ENCODE data around the gene TDRD10.
"Not testable (repeated sequence)": the region's sequence is repeated elsewhere in the genome, so short reads cannot be mapped to it uniquely, and the experiment has no call there.

Gene TDRD10

DNA sequence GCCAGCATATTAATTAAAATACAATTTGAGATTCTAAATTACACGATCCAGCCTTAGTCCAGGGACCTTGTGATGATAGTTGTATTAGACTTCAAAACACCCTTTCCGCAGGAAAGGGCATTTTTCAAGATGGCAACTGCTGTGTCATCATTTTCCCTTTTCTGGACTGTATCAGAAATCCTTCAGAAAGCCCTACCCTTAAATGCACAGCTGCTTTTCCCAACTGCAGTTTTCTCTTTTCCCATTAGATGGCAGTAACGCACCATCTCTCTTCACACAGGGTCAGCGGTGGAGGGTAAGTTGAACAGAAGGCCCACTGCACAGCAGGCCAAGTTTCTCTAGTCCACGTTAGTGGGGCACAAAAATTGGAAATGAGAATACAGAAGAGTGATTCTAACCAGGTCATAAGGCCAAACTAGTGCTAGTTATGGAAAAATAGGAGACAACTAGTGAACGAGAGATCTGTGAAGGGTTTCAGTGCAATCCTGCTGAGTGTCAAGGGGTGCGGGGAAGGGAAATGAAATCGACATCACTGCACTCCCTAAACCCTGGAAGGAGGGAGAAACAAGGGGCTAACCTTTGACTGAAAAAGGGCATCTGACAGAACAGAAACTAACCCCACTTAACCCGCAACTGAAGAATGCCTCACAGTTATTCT, 22.1 kb upstream of the TDRD10 start:
- DNase-seq (ENCODE audit: low read depth), result peak; percentile 63

DNA sequence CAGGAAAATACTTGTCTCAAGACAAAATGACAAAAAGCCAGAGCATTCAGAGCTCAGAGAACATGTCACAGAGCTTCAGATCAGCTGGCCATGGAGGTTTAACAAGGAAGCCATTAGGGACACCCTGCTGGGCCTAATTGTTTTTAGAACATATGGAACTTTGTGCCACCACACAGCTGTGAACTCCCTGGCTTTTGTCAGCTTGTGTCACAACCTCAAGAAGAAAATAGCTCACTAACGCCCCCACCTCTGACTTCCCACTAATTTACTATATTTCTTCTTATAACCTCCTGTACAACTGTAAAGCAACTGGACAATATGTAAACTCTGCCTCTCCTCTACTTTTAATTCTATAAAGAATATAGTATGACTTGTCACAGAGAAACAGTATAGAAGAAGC, 21.0 kb upstream of the TDRD10 start:
- no peak for DNase-seq (ENCODE audit: low read depth)

DNA sequence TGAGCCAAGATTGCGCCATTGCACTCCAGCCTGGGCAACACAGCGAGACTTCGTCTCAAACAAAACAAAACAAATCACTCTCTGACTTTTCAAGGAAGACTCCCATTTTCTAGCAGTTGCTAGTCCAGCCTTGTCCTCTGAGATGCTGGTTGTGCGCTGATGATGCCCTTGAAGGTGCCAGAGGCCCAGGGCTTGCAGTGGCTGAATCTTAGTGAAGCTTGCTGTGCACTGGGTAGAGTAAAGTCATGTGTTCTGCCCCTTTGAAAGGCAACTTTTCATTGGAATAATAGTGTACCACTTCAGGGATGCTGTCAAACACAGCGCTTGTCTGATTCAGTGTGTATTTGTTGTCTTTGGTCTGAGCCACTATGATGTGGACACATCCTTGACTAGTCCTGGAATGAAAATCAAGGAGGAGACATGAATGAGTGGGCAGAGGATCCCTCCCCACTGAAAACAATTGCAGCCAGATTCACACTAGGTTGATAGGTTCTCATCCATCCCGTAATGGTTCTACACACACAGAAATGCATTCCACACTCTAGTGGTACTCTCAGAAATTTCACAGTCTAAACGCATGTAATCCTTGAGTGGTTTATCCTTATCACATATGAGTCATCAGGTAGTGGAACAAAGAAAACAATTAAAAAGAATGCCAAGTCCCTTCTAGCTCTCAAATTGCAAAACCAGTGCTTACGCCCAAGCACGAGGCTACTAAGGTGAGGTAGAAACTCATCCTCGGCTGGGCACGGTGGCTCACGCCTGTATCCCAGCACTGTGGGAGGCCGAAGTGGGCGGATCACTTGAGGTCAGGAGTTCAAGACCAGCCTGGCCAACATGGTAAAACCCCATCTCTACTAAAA, 17.8 kb upstream of the TDRD10 start:
- peak; percentile 72 for DNase-seq (ENCODE audit: low read depth)

DNA sequence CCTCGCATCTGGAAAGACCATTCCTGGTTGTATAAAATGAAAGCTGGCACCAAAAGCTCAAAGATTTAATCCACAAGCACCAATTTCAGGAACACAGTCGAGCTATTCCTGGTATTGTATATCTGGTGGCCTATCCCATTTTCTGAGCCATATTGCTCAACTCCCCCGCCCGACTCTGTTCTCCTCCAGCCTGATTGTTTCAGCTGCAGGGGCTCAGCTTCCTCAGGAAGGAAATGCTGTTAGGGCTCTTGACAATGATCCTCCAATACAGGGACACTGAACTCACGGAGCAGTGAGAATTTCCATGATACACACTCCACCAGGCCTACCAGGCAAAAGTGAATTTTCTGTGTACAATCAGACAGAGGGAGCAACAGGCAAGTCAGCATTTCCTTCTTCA, 16.9 kb upstream of the TDRD10 start:
- DNase-seq (ENCODE audit: low read depth), result no peak

DNA sequence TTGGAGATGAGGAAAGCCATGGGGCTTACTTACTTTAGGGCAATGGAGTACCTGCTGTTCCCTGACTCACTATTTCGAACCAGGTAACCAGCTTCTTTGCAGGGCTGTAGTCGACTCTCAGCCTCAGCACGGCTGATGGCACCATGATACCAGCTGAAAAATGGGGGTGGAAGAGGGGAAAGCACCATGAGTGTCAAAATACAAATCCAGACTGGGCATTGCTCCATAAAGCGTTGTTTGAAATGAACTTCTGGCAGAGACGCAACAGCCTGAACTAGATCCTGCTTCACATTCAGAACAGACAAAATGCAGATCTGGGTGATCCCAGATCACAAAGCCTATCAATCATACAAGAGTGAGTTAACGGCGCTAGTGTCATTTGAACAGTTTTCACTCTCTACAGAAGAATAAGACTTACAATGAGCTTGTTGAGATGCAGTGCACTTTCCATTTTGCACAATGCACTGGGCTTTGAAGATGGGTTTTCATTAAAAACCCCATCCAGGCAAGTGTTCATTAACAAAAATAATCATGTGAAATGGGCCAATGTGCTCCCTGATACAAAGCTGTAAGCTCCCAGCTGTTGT, 16.0 kb upstream of the TDRD10 start:
- DNase-seq (ENCODE audit: low read depth), result no peak

DNA sequence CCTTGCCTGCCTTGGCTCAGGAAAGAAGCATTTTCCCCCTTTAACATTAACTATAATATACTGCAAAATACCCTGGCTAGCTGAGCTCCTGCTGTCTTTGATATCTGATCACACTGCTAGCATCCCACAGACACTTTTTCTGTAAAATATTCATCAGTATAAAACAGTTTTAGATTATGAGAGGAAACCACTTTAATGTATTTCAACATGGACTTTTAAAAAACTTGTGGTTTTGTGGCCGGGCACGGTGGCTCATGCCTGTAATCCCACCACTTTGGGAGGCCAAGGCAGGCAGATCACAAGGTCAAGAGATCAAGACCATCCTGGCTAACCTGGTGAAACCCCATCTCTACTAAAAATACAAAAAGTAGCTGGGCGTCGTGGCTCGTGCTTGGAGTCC, 15.3 kb upstream of the TDRD10 start:
- DNase-seq (ENCODE audit: low read depth), result not testable (repeated sequence)

DNA sequence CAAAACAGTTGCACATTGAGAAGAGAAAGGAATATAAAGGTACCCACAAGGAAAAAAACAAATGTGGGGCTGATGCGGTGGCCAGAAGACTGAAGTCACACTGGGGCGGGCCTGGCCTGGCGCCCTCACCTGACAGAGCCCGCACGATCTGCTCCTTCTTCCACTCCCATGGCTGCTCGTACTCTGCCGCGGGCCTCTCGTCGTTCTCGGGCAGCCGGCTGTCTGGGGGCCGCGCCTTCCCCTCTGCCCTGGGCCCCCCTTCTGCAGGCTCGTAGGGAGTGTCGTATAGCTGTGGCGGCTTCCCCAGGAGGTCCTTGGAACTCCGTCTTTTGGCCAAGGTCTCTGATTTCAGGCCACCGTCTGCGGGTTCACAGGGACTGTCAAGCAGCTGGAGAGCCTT, 13.1 kb upstream of the TDRD10 start:
- DNase-seq (ENCODE audit: low read depth), result no peak

DNA sequence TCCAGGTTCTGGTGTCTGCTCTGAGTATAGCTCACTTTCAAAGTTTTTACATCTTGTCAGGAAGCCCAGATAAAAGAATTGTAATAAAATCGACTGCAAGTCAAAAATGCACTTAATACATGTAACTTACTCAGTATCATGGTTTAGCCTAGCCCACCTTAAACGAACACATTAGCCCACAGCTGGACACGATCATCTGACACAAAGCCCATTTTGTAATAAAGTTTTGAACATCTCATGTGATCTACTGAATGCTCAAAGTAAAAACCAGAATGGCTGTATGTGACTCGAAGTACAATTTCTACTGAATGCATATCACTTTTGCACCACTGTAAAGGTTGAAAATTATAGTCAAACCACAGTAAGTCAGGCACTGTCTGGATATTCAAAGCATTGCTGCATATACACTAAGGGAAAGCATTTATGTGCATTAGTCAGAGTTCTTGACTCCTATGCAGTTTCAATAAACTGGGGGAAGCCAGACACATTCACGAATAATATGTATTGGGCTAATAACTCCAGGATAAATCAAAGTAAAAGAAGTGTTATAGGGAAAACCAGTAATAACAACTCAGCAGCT, 12.2 kb upstream of the TDRD10 start:
- DNase-seq (ENCODE audit: low read depth), result no peak

DNA sequence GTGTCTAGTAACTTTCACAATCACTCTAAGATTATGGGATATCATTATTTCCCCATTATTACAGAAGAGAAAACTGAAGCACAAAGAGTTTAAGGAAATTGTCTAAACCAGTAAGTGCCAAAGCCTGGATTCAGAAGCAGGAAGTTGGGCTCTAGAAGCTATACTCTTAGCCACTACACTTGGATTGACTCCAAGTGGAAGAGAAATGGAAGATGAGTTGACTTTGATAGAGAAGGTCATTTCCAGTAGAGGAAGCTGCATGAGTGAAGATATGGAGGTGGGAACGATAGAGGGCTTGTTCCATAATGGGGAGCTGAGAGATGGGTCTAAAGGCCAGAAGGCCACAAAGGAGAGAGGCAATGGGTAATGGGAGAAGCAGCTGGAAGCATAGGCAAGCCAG, 11.7 kb upstream of the TDRD10 start:
- no peak for DNase-seq (ENCODE audit: low read depth)

DNA sequence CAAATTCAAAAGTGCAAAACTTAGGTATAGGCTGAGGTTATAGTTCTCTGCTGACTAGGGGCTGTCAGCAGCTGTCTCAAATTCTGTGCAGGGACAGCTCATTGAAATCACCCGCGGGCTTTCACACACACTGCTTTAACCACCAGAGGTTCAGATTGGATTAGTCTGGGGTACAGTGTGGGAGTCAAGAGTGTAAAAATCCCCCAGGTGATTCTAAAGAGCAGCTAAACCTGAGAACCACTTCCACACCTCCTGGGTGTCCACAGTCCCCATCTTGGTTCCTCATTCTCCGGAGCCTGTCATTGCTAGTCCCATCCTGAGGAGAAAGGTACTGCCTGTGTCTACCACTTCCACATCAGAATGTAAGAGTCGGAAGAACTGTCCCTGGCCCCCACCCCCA, 9.9 kb upstream of the TDRD10 start:
- no peak for DNase-seq (ENCODE audit: low read depth)

DNA sequence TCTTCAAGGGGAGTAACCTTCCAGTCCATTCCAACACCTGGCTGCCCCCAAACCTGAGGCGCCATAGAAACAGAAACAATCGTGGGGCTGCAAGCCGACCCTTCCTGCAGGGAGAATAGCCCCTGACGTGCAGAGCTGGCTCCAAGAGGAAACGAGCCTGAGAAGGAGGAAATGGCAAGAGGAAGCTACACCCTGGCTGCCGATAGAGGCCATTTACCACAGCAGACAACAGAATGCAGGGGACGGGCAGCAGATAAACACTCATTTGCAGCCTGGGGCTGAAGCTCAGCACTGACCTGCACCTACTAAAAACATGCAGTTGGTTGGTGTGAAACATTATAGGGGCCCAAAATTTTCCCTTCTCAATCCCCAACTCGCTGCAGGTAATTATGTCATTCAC, 8.7 kb upstream of the TDRD10 start:
- DNase-seq (ENCODE audit: low read depth), result no peak

DNA sequence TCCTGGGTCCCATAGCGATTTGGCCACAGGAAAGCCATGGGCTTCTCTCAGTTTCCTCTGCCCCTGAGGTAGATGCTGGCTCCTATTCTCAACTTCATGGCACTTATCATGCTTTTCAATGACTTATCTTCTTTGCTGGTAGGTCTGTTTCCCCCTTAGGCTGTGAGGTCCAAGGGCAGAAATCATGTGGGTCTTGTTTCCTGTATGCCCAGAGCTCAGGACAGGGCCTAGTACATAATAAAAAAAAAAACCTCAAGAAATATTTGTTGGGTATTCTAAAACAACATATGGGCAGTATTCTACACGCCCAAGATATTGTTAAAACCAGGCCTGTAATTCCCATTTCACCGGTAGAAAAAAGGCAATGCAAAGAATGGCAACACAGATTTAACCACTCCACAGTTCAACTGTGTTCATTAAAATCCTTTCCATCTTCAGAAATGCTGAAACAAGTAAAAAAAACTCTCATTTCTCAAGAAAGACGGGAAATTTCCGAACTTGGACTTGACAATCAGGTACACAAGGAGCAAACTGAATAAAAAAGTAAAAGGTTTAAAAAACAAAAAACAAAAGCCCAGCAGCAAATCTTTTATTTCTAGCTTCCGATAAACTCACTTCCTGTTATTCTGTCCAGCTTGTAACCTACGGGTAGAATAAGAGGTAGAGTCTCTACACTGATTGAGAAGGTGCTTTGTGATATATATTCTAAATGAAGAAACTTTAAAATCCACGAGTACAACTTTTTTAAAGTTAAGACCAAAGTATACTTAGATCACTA, 6.3 kb upstream of the TDRD10 start:
- no peak for DNase-seq (ENCODE audit: low read depth)

DNA sequence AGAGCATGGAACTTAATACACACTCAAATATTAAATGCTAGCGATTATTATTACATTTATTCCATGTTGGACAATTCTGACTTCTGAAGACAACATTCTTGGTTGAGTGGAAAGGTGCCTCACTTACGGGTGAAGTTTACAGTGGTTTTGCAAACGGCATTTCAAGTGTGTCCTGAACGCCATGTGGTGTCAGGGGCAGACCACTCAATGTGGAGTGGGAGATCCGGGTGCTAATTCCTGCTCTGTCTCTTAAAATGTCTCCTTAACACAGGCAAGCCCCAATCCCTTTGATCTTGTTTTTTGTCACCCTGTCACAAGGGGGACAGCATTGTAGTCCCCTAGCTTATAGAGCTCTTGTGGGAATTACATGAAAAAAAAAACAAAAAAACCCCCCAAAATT, 5.6 kb upstream of the TDRD10 start:
- no peak for DNase-seq (ENCODE audit: low read depth)

DNA sequence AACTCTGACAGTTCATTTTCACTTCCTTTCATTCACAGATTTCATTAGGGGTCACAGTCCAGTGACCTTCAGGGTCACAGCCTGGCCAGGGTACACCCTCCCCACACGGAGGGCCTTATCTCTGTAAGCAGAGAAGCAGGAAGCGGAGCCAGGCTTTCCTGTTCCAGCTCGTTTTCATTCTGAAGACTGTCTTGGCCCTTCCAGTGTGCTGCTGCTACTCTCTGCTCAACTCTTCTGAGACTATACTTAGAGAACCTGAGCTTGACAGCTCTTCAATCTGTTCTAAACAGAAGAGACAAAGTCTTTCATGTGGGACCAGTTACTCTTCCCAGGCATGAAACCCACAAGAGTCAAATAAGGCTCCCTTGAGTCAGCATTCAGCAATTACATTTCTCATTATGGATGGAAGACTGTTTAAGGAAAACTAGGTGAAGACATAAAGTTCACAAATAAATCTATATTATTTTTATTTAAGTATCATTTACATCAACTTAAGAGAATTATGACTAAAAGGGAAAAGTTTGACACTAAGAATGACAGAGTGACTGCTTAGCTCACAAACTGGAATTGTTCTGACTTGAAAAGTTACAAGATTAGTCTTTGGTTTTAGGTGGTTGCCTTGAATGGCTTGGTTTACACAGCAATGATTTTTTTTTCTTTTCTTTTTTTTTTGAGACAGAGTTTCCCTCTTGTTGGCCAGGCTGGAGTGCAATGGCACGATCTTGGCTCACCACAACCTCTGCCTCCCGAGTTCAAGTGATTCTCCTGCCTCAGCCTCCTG, 4.8 kb upstream of the TDRD10 start:
- no peak for DNase-seq (ENCODE audit: low read depth)

DNA sequence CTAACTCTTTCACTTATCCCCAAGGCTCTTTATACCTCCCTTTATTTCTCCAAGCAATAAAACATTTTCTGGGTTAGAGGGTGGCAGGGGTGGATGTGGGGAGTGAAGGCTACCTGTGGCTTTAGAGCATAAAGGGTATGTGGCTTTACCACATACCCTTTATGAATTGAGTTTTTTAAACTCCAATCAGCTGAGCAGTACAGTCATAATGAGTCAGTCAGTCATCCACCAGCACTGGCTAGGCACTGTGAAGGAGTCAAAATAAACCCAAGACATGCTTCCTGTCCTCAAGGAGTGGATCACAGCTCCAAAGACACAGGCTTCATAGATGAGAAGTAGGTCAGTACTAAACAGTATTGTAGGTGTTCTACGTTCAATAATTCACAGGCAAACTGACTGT, 2.6 kb upstream of the TDRD10 start:
- DNase-seq (ENCODE audit: low read depth), result no peak

DNA sequence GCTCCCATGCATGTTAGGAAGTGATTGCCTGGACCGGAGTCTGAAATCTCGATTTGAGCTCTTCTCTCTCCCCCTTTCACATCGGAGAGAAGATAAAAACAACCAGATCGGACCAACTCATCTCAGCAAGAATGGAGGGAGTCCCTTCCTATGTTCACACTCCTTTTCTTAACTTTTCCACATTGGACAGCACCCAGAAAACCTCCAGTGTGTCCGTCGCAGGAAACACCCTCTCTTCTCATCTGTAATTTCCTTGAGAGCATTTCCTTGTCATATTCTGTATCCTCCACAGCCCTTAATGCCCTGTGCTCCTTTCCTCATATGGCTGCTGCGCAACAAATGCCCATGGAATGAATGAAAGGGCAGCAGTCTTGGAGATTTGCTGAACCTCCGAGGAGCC, 1.5 kb upstream of the TDRD10 start:
- DNase-seq (ENCODE audit: low read depth), result no peak

DNA sequence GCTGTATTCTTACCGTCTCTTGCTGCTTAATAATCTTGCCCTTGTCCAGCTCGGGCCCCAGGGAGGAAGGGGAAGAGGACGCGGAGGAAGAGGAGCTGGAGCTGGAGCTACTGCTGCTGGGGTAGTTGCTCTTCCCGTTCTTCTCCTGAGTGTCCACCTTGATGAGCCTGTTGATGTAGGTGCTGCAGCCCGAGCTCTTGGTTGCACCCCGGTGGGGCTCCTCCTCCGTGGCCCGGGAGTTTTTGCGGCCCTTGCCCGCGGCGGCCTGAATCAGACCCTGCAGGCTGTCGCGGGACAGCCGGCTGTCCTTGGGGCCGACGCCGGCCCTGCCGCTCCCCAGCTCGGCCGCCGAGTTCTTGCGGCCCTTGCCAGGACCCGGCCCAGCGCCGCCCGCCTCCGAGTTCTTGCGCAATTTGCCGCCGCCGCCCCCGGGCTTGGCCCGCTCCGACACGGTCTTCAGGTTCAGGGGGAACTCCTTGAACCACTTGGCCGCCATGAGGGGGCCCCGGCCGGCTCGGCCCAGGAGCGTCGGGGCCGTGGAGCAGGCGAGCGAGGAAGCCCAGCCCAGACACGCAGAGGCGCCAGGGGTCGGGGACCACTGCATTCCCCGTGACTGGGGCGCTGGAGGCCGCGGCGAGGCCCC, 475 bp upstream of the TDRD10 start:
- no peak for DNase-seq (ENCODE audit: low read depth)

DNA sequence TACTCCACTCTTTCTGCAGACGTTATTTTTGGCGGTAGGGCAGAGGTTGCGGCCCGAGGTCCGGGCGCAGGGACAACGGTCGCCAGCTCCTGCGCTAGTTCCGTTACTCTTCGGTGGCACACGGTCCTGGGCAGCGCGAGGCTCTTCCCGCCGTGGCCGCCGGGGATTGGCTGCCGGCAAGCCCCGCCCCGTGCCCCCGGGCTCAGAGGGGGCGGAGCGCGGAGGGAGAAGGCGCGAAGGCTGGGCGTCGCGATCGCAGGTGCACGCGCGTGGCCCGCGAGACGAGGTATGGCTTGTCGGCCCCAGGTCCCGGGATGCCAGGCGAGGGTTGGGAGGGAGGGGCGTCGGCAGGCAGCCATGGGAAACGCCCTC, 711 bp downstream of the TDRD10 start:
- no peak for DNase-seq (ENCODE audit: low read depth)

DNA sequence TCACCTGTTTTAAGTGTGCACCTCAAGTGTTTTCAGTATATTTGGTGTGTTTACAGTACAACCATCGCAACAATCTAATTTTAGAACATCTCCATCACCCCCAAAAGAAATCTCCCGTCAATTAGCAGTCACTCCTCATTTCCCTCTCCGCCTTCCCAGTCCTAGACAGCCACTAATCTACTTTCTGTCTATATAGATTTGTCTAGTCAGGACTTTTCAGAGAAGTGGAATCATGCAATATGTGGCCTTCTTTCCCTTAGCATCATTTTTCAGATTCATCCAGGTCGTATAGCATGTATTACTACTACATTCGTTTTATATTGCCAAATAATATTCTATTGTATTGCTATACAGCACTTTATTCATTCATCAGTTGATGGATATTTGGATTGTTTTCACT, 1.9 kb downstream of the TDRD10 start:
- no peak for DNase-seq (ENCODE audit: low read depth)

DNA sequence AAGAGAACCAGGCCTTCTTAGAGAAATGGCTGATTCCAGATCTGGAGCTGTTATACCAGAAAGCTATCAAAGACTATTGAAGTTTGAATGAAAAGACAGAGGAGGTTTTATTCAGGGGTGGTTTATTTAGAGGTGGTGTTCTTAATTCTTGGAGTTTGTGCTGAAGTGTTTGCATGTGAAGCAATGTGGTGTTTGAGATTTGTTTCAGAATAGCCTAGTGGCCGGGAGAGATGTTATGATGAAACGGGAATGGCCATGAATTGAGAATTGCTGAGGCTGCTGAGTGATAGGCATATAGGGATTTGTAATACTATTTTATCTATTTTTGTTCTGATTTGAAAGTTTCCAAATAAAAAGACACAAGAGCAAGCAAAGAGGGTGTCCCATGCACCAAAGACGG, 10.7 kb downstream of the TDRD10 start:
- no peak for DNase-seq (ENCODE audit: low read depth)

DNA sequence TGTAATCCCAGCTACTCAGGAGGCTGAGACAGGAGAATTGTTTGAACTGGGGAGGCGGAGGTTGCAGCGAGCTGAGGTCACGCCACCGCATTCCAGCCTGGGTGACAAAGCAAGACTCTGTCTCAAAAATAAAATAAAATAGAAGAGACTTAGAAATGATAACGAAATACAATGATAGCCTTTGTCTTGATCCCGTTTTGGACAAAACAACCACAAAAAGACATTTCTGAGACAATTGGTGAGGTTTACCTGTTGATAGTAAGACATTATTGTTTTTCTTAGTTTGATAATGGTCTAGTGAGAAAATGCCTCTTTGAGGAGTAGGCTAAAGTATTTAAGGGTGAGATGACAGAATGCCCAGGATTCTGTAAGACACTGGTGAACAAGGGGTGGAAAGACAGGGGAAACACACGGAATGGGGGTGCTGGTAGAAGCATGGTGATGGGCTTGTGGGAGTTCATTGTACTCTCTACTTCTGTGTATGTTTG, 12.1 kb downstream of the TDRD10 start:
- DNase-seq (ENCODE audit: low read depth), result no peak

Measured in non-pigmented ciliary epithelial cell (primary cell).